ENCODE measurements around the gene OR51B5.
"Not testable (repeated sequence)": the region's sequence is repeated elsewhere in the genome, so short reads cannot be mapped to it uniquely, and the experiment has no call there.

DNA sequence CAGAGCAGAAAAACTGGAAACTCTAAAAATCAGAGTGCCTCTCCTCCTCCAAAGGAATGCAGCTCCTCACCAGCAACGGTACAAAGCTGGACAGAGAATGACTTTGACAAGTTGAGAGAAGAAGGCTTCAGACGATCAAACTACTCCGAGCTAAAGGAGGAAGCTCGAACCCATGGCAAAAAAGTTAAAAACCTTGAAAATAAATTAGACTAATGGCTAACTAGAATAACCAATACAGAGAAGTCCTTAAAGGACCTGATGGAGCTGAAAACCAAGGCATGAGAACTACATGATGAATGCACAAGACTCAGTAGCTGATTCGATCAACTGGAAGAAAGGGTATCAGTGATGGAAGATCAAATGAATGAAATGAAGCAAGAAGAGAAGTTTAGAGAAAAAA is 12.7 kb upstream of the OR51B5 start:
- TF ChIP-seq, protein P1, sequence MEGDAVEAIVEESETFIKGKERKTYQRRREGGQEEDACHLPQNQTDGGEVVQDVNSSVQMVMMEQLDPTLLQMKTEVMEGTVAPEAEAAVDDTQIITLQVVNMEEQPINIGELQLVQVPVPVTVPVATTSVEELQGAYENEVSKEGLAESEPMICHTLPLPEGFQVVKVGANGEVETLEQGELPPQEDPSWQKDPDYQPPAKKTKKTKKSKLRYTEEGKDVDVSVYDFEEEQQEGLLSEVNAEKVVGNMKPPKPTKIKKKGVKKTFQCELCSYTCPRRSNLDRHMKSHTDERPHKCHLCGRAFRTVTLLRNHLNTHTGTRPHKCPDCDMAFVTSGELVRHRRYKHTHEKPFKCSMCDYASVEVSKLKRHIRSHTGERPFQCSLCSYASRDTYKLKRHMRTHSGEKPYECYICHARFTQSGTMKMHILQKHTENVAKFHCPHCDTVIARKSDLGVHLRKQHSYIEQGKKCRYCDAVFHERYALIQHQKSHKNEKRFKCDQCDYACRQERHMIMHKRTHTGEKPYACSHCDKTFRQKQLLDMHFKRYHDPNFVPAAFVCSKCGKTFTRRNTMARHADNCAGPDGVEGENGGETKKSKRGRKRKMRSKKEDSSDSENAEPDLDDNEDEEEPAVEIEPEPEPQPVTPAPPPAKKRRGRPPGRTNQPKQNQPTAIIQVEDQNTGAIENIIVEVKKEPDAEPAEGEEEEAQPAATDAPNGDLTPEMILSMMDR (IDR thresholded peaks at IDR 0.05 in 4 of 5, conservative IDR thresholded peaks at IDR 0.05 in 1 of 5) = not testable (repeated sequence)
- TF ChIP-seq POLR2A (IDR thresholded peaks at IDR 0.05) = not testable (repeated sequence)

All from gastrocnemius medialis (tissue), 4 donors.